Panc1 (cell line): ENCODE measurements around the gene HSF2.

Experiments
- CTCF ChIP-seq: fragments of 450-650 bp; IDR thresholded peaks from 2 replicates; pipeline ENCODE4 v1.5.1; 2017; ENCODE audit warnings: mild to moderate bottlenecking
- TCF7L2 ChIP-seq: IDR thresholded peaks from 2 replicates; pipeline ENCODE4 v1.6.1; 2011; ENCODE audit warnings: mild to moderate bottlenecking, low read depth, low read length, inconsistent platforms

- TF ChIP-seq TCF7L2 (no peak), CTCF (no peak)
These were observed 29.3 kb downstream of the HSF2 start for GRCh38 chr6:122428781-122429180.
